HG02623 (cell line): ENCODE results near the gene CLPTM1L.
"Not testable (repeated sequence)": the region's sequence is repeated elsewhere in the genome, so short reads cannot be mapped to it uniquely, and the experiment has no call there.

Experiments
- ATAC-seq: cut with Tn5 transposase; IDR thresholded peaks from one replicate; pipeline ENCODE4 v1.9.1; 2021; ENCODE audit warnings: moderate library complexity; ENCODE audit not compliant: unreplicated experiment

Gene CLPTM1L

DNA sequence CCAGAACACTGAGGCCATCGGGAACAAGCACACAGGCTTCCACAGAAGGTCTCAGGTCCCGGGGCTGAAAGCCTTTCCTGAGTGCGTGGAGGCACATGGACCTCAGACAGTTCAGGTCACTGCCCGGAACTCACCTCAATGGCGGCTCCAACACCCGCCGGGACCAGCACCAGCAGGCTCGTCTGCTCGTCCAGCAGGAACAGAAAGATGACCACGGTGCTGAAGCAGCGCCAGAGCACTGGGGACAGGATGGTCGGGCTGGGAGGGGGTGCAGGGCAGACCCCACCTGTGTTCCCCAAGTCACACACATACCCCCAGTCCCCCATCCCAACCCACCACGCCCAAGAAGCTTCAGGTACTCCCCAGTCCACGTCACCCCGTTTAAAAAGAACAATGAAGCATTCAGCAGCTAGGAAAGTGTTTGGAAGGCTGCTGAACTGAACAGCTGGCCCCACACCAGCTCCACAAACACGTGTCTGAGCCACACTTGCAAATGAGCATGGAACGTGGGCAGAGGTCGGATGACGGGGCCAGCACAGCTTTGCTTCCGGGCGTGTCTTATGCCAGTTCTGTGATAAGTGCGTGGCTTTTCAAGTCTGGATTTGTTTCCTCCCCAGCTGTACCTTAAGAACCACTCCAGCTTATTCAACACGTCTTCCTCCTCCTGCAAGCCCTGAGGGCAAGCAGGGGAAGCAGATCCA lies 14.6 kb downstream of the CLPTM1L start:
- no peak for ATAC-seq

DNA sequence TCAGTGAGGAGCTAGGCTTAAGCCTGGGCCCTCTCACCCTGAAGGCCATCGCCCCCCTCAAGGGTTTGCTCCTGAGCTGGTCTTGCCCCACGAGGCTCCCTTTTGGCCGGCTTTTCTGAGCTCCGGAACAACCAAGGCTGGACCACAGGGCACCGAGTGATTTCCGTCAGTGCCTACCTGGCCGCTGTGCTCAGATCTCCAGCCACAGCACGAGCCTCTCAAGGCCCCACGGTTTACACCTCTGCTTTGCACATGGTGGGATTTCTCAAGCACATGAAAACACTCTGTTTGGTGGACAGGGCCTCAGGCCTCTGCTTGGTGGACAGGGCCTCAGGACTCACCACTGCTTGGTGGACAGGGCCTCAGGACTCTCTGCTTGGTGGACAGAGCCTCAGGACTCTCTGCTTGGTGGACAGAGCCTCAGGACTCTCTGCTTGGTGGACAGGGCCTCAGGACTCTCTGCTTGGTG lies 15.8 kb downstream of the CLPTM1L start:
- no peak for ATAC-seq

DNA sequence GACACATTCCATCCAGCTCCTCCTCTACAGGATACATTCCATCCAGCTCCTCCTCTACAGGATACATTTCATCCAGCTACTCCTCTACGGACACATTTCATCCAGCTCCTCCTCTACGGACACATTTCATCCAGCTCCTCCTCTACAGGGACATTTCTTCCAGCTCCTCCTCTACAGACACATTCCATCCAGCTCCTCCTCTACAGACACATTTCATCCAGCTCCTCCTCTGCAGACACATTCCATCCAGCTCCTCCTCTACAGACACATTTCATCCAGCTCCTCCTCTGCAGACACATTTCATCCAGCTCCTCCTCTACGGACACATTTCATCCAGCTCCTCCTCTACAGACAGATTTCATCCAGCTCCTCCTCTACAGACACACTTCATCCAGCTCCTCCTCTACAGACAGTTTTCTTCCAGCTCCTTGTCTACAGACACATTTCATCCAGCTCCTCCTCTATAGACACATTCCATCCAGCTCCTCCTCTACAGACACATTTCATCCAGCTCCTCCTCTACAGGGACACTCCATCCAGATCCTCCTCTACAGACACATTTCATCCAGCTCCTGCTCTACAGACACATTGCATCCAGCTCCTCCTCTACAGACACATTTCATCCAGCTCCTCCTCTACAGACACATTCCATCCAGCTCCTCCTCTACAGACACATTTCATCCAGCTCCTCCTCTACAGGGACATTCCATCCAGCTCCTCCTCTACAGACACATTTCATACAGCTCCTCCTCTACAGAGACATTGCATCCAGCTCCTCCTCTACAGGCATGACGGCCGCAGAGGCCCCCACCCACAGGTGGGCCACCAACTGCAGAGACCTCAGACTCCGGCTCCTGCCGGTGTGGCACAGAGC lies 16.4 kb downstream of the CLPTM1L start:
- not testable (repeated sequence) for ATAC-seq

DNA sequence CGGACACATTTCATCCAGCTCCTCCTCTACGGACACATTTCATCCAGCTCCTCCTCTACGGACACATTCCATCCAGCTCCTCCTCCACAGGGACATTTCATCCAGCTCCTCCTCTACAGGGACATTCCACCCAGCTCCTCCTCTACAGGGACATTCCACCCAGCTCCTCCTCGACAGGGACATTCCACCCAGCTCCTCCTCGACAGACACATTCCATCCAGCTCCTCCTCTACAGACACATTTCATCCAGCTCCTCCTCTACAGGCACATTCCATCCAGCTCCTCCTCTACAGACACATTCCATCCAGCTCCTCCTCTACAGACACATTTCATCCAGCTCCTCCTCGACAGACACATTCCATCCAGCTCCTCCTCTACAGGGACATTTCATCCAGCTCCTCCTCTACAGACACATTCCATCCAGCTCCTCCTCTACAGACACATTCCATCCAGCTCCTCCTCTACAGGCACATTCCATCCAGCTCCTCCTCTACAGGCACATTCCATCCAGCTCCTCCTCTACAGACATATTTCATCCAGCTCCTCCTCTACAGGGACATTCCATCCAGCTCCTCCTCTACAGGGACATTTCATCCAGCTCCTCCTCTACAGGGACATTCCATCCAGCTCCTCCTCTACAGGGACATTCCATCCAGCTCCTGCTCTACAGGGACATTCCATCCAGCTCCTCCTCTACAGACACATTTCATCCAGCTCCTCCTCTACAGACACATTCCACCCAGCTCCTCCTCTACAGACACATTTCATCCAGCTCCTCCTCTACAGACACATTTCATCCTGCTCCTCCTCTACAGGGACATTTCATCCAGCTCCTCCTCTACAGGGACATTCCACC lies 17.8 kb downstream of the CLPTM1L start:
- ATAC-seq = not testable (repeated sequence)

DNA sequence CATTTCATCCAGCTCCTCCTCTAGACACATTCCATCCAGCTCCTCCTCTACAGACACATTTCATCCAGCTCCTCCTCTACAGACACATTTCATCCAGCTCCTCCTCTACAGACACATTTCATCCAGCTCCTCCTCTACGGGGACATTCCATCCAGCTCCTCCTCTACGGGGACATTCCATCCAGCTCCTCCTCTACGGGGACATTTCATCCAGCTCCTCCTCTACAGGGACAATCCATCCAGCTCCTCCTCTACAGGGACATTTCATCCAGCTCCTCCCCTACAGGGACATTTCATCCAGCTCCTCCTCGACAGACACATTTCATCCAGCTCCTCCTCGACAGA lies 18.4 kb downstream of the CLPTM1L start:
- not testable (repeated sequence) for ATAC-seq

DNA sequence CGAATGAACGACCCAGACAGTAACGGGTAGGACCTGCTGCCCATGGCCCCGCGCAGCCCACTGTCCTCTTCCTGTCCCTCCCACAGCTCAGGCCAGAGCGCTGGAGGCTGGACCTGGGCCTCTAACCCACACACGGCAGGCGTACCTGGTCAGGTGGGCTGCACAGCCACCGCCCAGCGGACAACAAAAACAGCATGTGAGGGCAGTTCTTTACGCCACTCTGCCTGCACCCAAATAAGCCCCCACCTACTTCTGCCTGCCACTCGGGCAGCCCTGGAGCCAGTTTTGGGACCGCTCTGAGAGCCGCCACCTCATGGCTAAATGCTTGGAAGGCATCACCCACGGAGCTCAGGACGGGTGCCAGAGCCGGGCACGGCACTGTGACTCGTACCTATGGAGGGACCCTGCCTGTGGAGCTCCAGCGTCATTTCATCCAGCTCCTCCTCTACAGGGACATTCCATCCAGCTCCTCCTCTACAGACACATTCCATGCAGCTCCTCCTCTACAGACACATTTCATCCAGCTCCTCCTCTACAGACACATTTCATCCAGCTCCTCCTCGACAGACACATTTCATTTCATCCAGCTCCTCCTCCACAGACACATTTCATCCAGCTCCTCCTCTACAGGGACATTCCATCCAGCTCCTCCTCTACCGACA lies 18.9 kb downstream of the CLPTM1L start:
- ATAC-seq = no peak

DNA sequence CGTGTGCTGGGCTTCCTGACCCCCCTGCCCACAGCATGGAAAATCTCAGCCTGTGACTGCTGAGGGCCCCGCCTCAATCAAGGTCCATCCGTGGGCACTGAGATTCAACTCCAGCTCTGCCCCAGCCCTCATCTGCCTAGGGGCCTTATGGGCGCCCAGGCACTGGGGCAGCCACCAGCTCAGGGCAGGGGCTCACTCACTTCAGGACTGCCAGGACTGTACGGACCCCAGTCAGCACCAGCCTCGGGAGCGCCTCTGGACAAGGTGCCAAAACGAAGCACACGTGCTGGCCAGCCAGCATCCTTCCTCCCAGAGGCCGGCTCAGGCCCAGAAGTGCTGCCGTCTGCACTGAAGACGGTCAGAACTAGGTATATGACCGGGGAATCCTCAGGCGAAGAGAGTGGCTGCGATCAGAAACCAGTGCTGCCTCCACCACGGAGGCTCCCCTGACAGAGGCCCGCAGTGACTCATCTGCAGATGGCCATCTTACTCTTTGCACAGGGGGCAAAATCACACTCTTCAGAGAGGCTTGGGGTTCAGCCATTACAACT lies 19.6 kb downstream of the CLPTM1L start:
- no peak for ATAC-seq

DNA sequence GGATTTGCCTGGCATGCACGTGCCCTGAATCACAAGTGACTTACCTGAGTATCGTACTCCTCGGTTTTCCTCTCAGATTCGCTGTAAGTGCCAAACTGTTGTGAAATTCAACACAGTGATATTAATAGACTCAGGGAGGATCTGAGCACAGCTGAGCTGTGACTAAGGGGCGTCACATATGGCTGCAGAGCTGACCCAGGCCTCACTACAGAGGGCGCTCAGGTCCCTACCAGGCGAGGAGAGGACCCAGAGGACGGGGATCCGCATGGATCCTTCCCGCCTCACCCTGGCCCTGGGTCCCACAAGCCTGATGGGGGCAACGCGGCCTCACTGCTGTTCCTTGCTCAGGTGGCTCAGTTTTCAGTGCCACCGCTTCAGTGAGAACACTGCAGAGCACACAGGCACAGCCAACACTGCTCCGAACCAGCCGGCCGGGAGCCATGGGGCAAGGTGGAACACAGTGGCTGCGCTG lies 20.1 kb downstream of the CLPTM1L start:
- no peak for ATAC-seq

DNA sequence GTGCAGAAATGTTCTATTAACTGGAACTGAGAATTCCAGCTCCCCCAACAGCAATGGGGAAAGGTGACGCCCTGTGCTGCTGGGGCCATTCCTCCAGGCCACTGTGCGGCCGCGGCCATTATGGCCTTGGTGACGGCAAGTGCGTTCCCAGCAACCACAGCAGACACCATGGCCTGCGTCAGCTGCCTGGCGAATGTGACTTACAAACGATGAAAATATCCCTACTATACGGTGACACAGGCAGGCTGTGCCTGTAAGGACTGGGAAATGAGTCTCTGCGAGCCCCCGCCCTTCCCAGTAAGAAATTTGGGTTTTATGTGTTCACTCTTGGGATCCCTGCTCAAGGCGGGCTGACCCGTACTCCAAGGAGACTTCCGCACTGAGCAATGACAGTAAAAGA lies 20.6 kb downstream of the CLPTM1L start:
- ATAC-seq = no peak

DNA sequence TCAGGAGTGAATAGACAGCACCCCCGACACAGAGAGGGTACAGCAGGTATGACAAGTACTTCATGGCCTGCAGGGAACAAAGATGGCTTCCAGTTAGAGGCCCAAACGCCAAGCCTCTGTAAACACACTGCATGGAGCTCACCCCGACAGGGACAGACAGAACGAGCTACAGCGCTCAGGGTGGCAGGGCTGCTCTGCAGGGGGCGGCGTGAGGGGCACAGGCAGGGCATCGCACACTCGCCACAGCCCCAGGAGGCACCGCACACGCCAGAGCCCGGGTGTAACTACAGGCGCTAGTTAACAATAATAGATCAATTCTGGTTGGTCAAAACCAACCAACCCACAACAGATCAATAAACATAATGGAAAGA lies 21.1 kb downstream of the CLPTM1L start:
- no peak for ATAC-seq

DNA sequence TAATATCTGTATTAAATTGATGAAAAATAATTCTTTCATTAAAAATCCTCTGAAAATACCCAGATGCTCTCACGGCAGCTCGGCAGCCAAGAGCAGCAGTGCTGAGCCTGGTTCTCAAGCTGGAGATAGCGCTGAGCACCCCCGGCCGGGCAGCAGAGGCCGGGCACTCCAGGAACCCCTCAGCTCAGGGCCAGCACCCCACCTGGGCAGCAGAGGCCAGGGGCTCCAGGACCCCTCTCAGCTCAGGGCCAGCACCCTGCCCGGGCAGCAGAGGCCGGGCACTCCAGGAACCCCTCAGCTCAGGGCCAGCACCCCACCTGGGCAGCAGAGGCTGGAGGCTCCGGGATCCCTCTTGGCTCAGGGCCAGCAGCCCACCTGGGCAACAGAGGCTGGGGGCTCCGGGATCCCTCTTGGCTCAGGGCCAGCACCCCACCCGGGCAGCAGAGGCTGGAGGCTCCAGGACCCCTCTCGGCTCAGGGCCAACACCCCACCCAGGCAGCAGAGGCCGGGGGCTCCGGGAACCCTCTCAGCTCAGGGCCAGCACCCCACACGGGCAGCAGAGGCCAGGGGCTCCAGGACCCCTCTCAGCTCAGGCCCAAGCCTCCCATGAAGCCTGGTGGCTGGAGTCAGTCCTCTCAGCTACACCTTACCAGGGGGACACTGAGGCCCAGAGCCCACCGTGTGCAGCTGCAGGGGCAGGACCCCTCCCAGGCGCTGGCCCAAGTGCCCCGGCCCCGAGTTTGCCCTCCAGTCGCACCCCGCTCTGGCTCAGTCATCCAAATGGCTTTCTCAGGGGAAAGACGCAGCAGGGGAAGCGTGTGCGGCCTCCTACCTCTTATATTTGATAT lies 21.7 kb downstream of the CLPTM1L start:
- no peak for ATAC-seq

DNA sequence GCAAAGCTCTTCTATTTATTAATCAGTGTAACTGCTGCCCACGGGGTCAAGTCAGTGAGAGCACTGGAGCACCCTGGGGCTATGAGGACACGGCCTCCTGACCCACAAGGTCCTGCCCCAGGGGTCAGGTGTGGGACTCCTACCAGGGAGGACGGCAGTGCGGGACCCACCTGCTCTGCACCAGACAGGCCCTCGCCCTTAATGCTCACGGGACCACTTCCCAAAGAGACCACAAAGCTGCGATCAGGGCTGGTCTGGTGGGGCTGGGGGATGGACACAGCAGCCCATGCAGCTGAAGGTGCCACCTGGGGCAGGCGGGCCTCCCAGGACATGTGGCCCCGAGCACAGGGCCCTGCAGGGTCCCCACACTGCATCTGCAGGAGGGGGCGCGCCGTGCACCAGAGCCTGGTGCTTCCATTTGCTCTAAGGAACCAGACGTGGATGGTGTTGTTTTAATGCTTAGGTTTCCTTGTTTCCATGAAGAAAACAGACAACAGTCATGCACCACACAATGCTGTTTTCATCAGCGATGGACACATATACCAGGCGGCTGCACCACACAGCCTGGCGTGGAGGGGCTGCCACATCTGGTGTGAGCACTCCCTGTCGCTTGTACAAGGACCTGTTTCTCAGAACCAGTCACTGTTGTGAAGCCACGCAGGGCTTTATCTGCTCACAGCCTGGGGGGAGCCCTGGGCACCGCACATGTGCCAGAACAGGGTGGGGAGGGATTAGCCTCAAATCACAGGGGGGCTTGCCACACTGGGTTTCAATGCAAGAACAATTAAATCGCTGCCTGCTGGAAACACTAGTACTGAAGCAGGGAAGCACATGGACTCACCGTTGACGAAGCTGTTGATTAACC lies 22.6 kb downstream of the CLPTM1L start:
- no peak for ATAC-seq

DNA sequence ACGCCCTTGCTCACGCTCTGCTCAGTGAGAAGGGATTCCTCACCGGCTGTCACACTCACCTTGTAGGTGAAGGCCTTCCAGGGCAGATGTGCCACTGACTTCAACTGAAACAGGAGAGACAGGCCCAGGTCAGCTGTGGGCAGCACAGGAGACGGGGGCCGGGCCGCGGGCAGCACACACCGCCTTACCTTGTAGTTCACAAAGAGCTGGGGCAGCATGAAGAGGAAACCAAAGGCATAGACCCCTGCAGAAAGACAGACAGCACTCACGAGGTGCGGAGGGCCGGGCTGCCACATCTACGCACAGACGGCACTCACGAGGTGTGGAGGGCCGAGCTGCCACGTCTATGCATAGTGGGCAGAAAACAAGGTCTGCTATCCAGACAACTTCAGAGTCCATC lies 23.3 kb downstream of the CLPTM1L start:
- no peak for ATAC-seq

DNA sequence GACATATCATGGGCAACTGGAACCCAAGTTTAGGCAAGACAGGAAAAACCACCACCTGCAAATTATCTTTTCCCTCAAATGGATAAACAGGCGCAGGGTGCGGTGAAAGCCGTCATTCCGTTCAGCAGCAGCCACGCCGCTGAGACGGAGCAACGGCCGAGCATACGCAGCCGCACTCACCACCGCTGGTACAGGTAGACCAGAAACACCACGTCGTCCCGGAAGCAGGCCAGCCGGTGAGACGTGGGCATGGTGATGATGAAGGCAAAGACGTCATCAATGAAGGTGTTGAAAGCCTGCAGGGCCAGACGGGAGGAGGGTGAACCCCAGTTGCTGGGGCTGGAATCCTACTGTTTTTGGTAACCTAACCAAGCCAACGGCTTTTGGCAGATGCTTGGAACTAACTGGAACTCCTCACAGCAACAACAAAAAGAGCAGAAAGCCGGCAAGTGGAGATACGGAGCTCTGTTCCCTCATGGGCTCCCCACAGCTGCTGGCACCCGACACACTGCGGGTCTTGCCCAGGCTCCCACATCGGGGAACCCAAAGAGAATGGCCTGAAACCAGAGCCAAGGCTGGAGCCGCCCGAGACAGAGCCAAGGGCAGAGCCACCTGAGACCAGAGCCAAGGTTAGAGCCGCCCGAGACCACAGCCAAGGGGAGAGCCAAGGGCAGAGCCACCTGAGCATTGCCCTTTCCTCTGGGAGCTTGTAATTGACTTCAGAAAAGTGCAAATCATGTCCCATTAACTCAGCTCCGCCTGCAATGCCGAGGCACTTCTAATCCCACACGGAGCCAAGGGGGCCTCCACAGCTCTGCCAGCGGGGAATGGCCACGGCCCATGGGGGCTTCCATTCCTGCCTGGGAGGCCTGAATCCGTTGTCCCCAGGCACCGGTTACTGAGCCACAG lies 24.2 kb downstream of the CLPTM1L start:
- ATAC-seq = no peak

DNA sequence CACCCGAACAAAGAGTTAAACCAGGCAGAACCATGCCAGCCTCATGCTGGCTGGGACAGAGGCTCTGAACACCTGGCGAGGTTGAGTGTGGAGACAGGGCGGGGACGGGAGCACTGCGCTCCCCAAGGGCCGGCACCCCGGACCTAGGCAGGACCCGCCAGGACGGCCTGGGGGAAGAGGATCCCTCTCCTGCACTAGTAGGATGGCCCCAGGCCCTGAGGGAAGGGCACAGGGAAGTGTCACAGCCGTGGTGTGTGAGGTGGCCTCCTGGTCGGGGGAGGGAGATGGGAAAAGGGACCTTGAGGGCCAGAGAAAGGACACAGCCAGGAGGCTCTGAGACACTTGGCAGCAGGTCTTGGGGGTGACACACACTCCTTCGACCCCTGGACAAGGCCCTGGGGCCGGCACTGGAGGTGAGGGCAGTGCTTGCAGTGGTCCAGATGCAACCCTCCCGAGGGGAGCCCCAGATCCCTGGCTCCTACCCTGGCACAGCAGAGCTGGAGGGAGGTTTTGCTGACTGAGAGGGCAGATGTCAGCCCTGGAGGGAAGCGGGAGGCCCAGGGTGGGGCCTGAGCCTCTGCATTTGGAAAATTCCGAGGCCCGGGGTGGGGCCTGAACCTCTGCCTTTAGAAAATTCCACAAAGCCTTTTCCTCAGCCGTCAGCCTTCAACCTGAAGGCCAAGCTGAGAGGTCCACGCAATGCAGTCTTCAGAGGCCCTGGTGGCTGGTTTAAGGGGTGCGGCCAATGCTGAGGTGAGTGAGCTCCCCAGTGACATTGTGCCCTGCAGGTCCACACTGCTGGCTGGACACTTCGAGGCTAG lies 25.3 kb downstream of the CLPTM1L start:
- no peak for ATAC-seq

DNA sequence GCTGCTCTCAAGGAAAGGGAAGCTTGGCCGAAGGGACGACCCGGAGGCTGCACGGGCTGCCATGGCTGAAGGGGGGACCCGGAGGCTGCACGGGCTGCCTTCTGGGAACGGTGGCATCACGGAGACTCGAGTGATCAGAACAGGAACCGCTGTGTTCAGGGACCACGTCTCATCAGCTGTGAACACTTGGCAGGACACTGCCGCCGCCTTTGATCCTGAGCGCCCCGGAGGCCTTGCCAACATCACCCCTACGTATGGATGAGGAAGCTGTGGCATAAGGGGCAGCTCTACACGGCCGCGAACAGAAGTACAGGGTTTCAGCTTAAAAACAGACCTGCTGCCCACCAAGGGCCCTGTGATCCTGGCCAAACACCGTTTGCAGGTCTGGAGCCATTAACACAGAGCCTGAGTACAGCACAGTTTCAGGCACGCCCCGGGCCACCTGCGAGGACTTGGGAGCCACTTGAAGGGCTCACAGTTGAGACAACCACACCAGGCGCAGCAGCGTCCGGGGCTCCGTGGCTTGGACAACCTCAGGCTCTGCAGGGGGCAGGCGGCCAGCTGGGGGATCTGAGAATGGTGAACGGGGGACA lies 26.1 kb downstream of the CLPTM1L start:
- ATAC-seq = no peak
